Activated T-helper 1 cell treated with Interleukin-2 at 50 U/mL for 16 hours (primary cell): ENCODE data around the gene ETS2.

Source experiments
- DNase-seq: peaks from one replicate; pipeline ENCODE4 v3.0.0-alpha.2; 2020; ENCODE audit warnings: low read depth

ETS2 gene

GRCh38 chr21:38861989-38862683 is 56.4 kb downstream of the ETS2 start:
- DNase-seq, result no peak

DNA sequence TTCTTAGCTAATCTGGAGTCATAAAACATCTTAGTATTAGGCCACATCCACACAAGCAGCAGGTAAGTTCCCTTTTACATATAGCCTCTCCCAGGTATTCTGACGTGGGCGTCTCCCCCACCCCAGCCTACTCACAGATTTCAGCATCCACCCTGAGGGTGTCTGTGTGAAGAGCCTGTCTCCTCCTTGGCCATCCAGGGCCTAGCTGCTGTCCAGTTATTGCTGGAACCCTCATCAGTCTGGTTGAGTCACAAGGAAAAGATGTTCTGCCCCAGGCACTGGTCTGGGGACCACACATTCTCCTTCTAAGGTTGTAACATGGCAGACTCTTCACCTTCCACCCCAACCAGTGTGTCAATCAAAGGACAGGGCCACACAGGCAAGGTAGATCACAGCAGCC is 57.6 kb downstream of the ETS2 start:
- DNase-seq, result no peak

GRCh38 chr21:38863843-38864363 is 58.2 kb downstream of the ETS2 start:
- DNase-seq, result no peak

- no peak for DNase-seq
Observed at GRCh38 chr21:38864964-38865363, 59.2 kb downstream of the ETS2 start.

DNA sequence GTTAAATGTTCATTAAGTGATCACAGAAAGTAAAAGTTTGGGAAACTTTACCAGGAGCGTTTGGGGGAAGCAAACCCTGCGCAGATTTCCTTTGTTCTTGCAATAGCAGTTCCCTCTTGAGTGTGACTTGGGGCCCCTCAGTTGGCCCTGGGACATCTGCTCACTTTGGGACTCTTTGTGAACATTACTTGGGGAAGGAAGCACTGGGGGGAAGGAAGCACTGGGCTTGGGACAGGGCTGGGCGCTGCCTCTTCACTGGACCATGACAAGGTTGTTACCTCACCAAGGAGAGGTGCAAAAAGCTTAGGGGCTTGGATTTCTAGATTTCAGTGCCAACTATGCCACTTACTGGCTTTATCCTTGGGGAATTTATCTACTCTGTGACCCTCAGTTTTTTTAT is 63.5 kb downstream of the ETS2 start:
- no peak for DNase-seq

DNA sequence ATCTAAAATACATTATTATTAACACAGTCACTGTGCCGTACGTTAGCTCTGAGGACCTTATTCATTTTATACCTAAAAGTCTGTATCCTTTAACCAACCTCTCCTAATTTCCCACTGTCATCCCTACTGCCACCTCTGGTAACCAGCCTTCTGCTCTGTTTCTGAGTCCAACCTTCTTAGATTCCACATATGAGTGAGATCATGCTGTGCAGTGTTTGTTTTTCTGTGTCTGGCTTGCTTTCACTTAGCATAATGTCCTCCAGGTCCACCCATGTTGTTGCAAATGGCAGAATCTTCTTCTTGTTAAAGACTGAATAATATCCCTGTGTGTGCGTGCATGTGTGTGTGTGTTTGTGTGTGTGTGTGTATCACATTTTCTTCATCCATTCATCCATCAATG is 64.2 kb downstream of the ETS2 start:
- no peak for DNase-seq
